Prostate gland (tissue), 2 donors: ENCODE results near the gene SLC34A2.

Source experiments
- CTCF ChIP-seq, 4 experiments: fragments of 200-600 bp in 2 of 4; fragments of 450-650 bp in 2 of 4; sonication (generic) in 2 of 4; IDR thresholded peaks; 1 replicate in 3 of 4; 2 replicates in 1 of 4; pipeline ENCODE4 v1.5.1; 2016 to 2019; ENCODE audit warnings: antibody characterized with exemption in 4 of 4, mild to moderate bottlenecking in 2 of 4, moderate library complexity in 2 of 4
- POLR2A ChIP-seq: fragments of 450-650 bp; IDR thresholded peaks from one replicate; pipeline ENCODE4 v1.6.1; 2016; ENCODE audit warnings: antibody characterized with exemption, mild to moderate bottlenecking

GRCh38 chr4:25654971-25655963, at the start of gene SLC34A2:
- TF ChIP-seq CTCF (IDR thresholded peaks at IDR 0.05), result no peak
- TF ChIP-seq POLR2A, result no peak
